Gastrocnemius medialis (tissue), 4 donors: ENCODE measurements around the gene DNAJC7. TPM values are rescaled to one million over a fixed set of nuclear protein-coding genes. Genes with fewer than 3 reads are reported as not detected.

Experiments used
- ATAC-seq, 2 donors: fragments of 150-250 bp; one replicate each; pipeline ENCODE4 v1.9.1; 2016
- DNase-seq, 2 donors: peaks; one replicate each; pipeline ENCODE4 v3.0.0-alpha.2; 2019
- H3K27ac ChIP-seq, 4 donors: fragments of 200-600 bp; sonication (generic); 1 replicate in 1 of 4; 2 replicates in 3 of 4; pipeline ENCODE4 v1.5.1; 2016 to 2018; ENCODE audit warnings: mild to moderate bottlenecking in 2 of 4, moderate library complexity in 1 of 4
- H3K27me3 ChIP-seq, 3 donors: fragments of 200-600 bp; sonication (generic) in 2 of 3; 1 replicate in 1 of 3; 2 replicates in 2 of 3; pipeline versions ENCODE4 v1.5.1 to v1.6.0; 2016 to 2019; ENCODE audit warnings: mild to moderate bottlenecking in 1 of 3, moderate library complexity in 1 of 3
- H3K36me3 ChIP-seq, 2 donors: fragments of 200-600 bp; sonication (generic) in 1 of 2; one replicate each; pipeline ENCODE4 v1.5.1; 2017 to 2018
- H3K4me1 ChIP-seq, 2 donors: fragments of 200-600 bp; sonication (generic) in 1 of 2; one replicate each; pipeline ENCODE4 v1.5.1; 2016 to 2017; ENCODE audit warnings: mild to moderate bottlenecking in 2 of 2
- H3K4me3 ChIP-seq, 4 donors: fragments of 200-600 bp; sonication (generic) in 3 of 4; 1 replicate in 1 of 4; 2 replicates in 3 of 4; pipeline ENCODE4 v1.5.1; 2016 to 2019; ENCODE audit warnings: mild to moderate bottlenecking in 2 of 4
- H3K9me3 ChIP-seq, 3 donors: fragments of 200-600 bp; sonication (generic) in 2 of 3; 1 replicate in 1 of 3; 2 replicates in 2 of 3; pipeline ENCODE4 v1.5.1; 2016 to 2019
- POLR2A ChIP-seq, 2 donors: fragments of 450-650 bp; IDR thresholded peaks; one replicate each; pipeline ENCODE4 v1.6.1; 2017; ENCODE audit warnings: antibody characterized with exemption in 2 of 2, mild to moderate bottlenecking in 2 of 2, moderate library complexity in 2 of 2
- in situ Hi-C, 4 donors: fragments of 200-750 bp; cut with MboI; loops; one replicate each; pipeline versions ENCODE4 v1.15.0 to v1.8.0; 2017; ENCODE audit warnings: low sequenced_read_pairs in 4 of 4
- intact Hi-C: fragments of 100-400 bp; cut with DNase I; formaldehyde crosslinking; loops from one replicate; pipeline ENCODE4 v1.15.1; 2023; ENCODE audit warnings: low total_unique reads
- total RNA-seq, 4 donors: library from RNA; depleted of rRNA; stranded (reverse); fragments of >200 nt; gene quantifications; one replicate each; pipeline versions ENCODE4 v1.1.0 to v1.2.3, GENCODE V29; 2016
- TF ChIP-seq, protein P1 (sequence below), 5 experiments: fragments of 450-650 bp in 3 of 5; fragments of 200-600 bp in 2 of 5; sonication (generic) in 2 of 5; IDR thresholded peaks in 4 of 5; conservative IDR thresholded peaks in 1 of 5; 1 replicate in 4 of 5; 2 replicates in 1 of 5; pipeline ENCODE4 v1.5.1; 2016 to 2019; ENCODE audit warnings: antibody characterized with exemption in 5 of 5, mild to moderate bottlenecking in 3 of 5, moderate library complexity in 3 of 5

The DNAJC7 gene
- total RNA-seq, 4 donors from 2014 or later = 64.4 to 78.9 (median 66.4) TPM

DNA sequence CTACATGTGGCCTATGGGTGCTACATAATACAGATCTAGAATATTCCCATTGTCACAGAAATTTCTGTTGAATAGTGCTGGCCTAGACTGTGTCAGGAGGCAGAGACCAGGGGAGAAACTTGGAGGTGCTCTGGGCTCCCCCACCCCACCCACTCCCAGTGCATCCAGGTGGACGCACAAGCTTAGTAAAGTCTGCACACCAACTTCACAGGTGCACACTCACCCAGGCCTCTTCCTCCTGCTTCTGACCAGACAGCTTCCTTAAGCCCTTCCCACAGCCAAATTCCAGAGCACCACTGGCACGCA, 58.3 kb downstream of the DNAJC7 start:
- in situ Hi-C loops = no loop called here

DNA sequence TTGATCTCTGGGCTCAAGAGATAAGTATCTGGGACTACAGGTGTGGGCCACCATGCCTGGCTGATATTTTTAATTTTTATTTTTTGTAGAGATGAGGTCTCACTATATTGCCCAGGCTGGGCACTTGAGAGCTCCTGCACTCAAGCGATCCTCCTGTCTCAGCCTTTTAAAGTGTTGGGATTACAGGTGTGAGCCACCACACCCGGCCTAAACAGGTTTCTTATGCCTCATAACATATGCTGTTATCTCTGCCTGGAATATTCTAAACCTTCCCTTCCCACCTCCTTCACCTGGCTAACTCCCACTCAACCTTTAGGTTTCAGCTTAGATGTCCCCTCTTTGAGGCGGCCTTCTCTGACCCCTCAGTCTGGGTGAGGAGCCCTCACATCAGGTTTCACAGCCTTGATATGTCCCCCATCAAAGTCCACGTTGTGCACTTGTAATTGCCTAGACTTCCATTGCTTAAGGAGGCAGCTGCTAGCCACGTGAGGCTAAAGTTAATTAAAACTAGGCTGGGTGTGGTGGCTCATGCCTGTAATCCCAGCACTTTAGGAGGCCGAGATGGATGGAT, 59.3 kb downstream of the DNAJC7 start:
- in situ Hi-C loops = no loop called here
- Histone ChIP-seq H3K27ac (no peak overlapping the region), H3K9me3 (no peaks in the 10 kb centered on the region), H3K4me1 (peaks cover 5 to 7% of the 10 kb centered on the region in 2 donors), H3K36me3 (no peaks in the 10 kb centered on the region), H3K27me3 (no peaks in the 10 kb centered on the region), H3K4me3 (no peak overlapping the region)
- ATAC-seq = no peak
- DNase-seq = no peak
- TF ChIP-seq POLR2A (IDR thresholded peaks at IDR 0.05) = no peak
- TF ChIP-seq, protein P1, sequence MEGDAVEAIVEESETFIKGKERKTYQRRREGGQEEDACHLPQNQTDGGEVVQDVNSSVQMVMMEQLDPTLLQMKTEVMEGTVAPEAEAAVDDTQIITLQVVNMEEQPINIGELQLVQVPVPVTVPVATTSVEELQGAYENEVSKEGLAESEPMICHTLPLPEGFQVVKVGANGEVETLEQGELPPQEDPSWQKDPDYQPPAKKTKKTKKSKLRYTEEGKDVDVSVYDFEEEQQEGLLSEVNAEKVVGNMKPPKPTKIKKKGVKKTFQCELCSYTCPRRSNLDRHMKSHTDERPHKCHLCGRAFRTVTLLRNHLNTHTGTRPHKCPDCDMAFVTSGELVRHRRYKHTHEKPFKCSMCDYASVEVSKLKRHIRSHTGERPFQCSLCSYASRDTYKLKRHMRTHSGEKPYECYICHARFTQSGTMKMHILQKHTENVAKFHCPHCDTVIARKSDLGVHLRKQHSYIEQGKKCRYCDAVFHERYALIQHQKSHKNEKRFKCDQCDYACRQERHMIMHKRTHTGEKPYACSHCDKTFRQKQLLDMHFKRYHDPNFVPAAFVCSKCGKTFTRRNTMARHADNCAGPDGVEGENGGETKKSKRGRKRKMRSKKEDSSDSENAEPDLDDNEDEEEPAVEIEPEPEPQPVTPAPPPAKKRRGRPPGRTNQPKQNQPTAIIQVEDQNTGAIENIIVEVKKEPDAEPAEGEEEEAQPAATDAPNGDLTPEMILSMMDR (IDR thresholded peaks at IDR 0.05 in 4 of 5, conservative IDR thresholded peaks at IDR 0.05 in 1 of 5) = no peak
- intact Hi-C loops = no loop called here

More for the DNA sequence above, 58.3 kb downstream of the DNAJC7 start:
- no peak overlapping the region for H3K27ac ChIP-seq
- H3K4me1 ChIP-seq = peaks cover 5 to 7% of the 10 kb centered on the region in 2 donors
- H3K36me3 ChIP-seq = no peaks in the 10 kb centered on the region
- no peak for ATAC-seq
- no peak for DNase-seq
- H3K9me3 ChIP-seq = no peaks in the 10 kb centered on the region
- H3K27me3 ChIP-seq = no peaks in the 10 kb centered on the region
- TF ChIP-seq POLR2A (IDR thresholded peaks at IDR 0.05) = no peak
- TF ChIP-seq, protein P1 (IDR thresholded peaks at IDR 0.05 in 4 of 5, conservative IDR thresholded peaks at IDR 0.05 in 1 of 5) = no peak
- no peak overlapping the region for H3K4me3 ChIP-seq
- intact Hi-C loops = no loop called here

DNA sequence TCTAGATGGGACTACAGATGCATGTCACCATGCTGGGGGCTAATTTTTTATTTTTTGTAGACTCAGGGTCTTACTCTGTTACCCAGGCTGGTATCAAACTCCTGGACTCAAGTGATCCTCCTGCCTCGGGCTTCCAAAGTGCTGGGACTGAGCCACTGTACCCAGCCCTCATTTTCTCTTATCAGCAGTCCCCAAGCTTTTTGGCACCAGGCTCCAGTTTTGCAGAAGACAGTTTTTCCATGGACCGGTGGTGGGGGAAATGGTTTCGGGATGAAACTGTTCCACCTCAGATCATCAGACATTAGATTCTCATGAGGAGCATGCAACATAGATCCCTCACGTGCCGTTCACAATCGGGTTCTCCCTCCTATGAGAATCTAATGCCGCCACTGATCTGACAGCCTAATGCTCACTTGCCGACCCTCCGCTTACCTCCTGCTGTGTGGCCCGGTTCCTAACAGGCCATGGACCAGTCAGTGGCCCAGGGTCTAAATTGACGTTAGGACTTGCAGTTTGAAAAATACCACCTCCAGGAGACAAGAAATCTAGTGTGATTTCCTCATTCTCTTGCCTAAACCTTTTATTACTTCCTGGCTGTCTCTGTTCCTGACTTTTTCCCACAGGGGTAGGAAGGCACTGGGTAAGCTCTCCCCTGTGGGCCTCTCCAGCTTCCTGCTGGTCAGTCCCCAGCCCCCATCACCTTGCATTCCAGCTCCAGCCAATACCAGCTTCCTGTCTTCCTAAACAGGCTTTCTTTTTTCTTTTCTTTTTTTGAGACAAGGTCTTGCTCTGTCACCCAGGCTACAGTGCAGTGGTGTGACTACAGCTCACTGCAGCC, 60.0 kb downstream of the DNAJC7 start:
- ATAC-seq (no peak), DNase-seq (no peak)
- no peaks in the 10 kb centered on the region for H3K9me3 ChIP-seq
- H3K27ac ChIP-seq = no peak overlapping the region
- H3K4me3 ChIP-seq = no peak overlapping the region
- H3K36me3 ChIP-seq = no peaks in the 10 kb centered on the region
- in situ Hi-C loops (no loop called here), intact Hi-C loops (no loop called here)
- H3K27me3 ChIP-seq = no peaks in the 10 kb centered on the region
- peaks cover 0 to under 1% of the 10 kb centered on the region in 2 donors for H3K4me1 ChIP-seq
- TF ChIP-seq POLR2A (IDR thresholded peaks at IDR 0.05) = no peak
- TF ChIP-seq, protein P1 (IDR thresholded peaks at IDR 0.05 in 4 of 5, conservative IDR thresholded peaks at IDR 0.05 in 1 of 5) = no peak

DNA sequence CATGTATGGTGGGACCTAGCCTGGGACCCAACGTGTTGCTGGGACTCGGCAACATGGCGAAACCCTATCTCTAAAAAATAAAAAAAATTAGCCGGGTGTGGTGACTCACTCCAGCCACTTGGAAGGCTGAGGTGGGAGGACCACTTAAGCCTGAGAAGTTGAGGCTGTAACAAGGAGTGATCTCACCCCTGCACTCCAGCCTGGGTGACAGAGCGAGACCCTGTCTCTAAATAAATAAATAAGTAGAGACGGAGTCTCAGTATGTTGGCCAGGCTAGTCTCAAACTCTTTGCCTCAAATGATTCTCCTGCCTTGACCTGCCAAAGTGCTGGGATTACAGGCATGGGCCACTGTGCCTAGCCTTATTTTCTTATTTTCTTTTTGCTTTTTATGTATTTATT, 60.7 kb downstream of the DNAJC7 start:
- Histone ChIP-seq H3K27me3 (no peaks in the 10 kb centered on the region), H3K4me1 (no peaks in the 10 kb centered on the region), H3K27ac (no peak overlapping the region), H3K9me3 (no peaks in the 10 kb centered on the region), H3K36me3 (no peaks in the 10 kb centered on the region), H3K4me3 (no peak overlapping the region)
- ATAC-seq (no peak), DNase-seq (no peak)
- no peak for TF ChIP-seq POLR2A (IDR thresholded peaks at IDR 0.05)
- TF ChIP-seq, protein P1 (IDR thresholded peaks at IDR 0.05 in 4 of 5, conservative IDR thresholded peaks at IDR 0.05 in 1 of 5) = no peak
- in situ Hi-C loops = no loop called here
- intact Hi-C loops = no loop called here
